HepG2 (cell line): Measurements from ENCODE around the gene PID1. TPM values are rescaled to one million over a fixed set of nuclear protein-coding genes. Genes with fewer than 3 reads are reported as not detected.

Experiments
- ARNTL ChIP-seq: sonication (generic); formaldehyde crosslinking; IDR thresholded peaks from 2 replicates; pipeline ENCODE4 v1.4.0; 2020; ENCODE audit warnings: mild to moderate bottlenecking, missing genetic modification reagents
- BCL6 ChIP-seq: IDR thresholded peaks from 2 replicates; pipeline ENCODE4 v1.6.1; 2016; ENCODE audit warnings: missing genetic modification reagents, missing compliant biosample characterization
- CBFB ChIP-seq: sonication (generic); formaldehyde crosslinking; IDR thresholded peaks from 2 replicates; pipeline ENCODE4 v1.4.0; 2020; ENCODE audit warnings: missing genetic modification reagents
- DDIT3 ChIP-seq: sonication (generic); formaldehyde crosslinking; IDR thresholded peaks from 2 replicates; pipeline ENCODE4 v1.4.0; 2020; ENCODE audit warnings: mild to moderate bottlenecking, missing genetic modification reagents
- EHMT2 ChIP-seq: fragments of 200-600 bp; sonication (generic); IDR thresholded peaks from 2 replicates; pipeline ENCODE4 v1.7.0; 2017; ENCODE audit warnings: antibody characterized with exemption, low read depth, low read length, borderline replicate concordance
- ELF1 ChIP-seq: sonication (generic); formaldehyde crosslinking; IDR thresholded peaks from 2 replicates; pipeline ENCODE4 v1.4.0; 2020; ENCODE audit warnings: missing genetic modification reagents
- FOXK2 ChIP-seq: fragments of 450-650 bp; IDR thresholded peaks from 2 replicates; pipeline ENCODE4 v1.6.1; 2016
- FOXP1 ChIP-seq, 2 experiments: fragments of 450-650 bp in 1 of 2; IDR thresholded peaks; 2 replicates each; pipeline ENCODE4 v1.6.1; 2017 to 2018; ENCODE audit warnings: antibody characterized with exemption in 1 of 2
- GATAD1 ChIP-seq: IDR thresholded peaks from 2 replicates; pipeline ENCODE4 v1.6.1; 2016; ENCODE audit warnings: missing genetic modification reagents, missing compliant biosample characterization
- GLI4 ChIP-seq: sonication (generic); formaldehyde crosslinking; IDR thresholded peaks from 2 replicates; pipeline ENCODE4 v1.5.1; 2020; ENCODE audit warnings: missing genetic modification reagents, mild to moderate bottlenecking, moderate library complexity, borderline replicate concordance
- HDAC2 ChIP-seq: sonication (generic); formaldehyde crosslinking; IDR thresholded peaks from 2 replicates; pipeline ENCODE4 v1.4.0; 2020; ENCODE audit warnings: missing genetic modification reagents
- HNF4A ChIP-seq: sonication (generic); formaldehyde crosslinking; IDR thresholded peaks from 2 replicates; pipeline ENCODE4 v1.4.0; 2020; ENCODE audit warnings: missing genetic modification reagents
- KAT8 ChIP-seq: IDR thresholded peaks from 2 replicates; pipeline ENCODE4 v1.6.1; 2016; ENCODE audit warnings: missing genetic modification reagents, missing compliant biosample characterization
- KDM1A ChIP-seq: IDR thresholded peaks from 2 replicates; pipeline ENCODE4 v1.6.1; 2016; ENCODE audit warnings: missing compliant biosample characterization
- KDM6A ChIP-seq: IDR thresholded peaks from 2 replicates; pipeline ENCODE4 v1.6.1; 2016; ENCODE audit warnings: low read depth
- MAFK ChIP-seq, 2 experiments: IDR thresholded peaks in 1 of 2; conservative IDR thresholded peaks in 1 of 2; 2 replicates each; pipeline ENCODE4 v1.6.1; 2011; ENCODE audit warnings: improper control_type of control experiment in 2 of 2, low read length in 2 of 2
- MIXL1 ChIP-seq: IDR thresholded peaks from 2 replicates; pipeline ENCODE4 v1.6.1; 2016
- NFE2 ChIP-seq: sonication (generic); formaldehyde crosslinking; IDR thresholded peaks from 2 replicates; pipeline ENCODE4 v1.4.0; 2020; ENCODE audit warnings: missing genetic modification reagents
- PCBP2 ChIP-seq: fragments of 200-400 bp; formaldehyde crosslinking; optimal IDR thresholded peaks from 2 replicates; pipeline ENCODE3; 2018; ENCODE audit warnings: low read length, low read depth; ENCODE audit not compliant: poor library complexity, severe bottlenecking
- PRMT3 ChIP-seq: sonication (generic); formaldehyde crosslinking; IDR thresholded peaks from 2 replicates; pipeline ENCODE4 v1.8.1; 2022; ENCODE audit warnings: low read depth, mild to moderate bottlenecking, moderate library complexity, missing genetic modification reagents, borderline replicate concordance
- SOX13 ChIP-seq, 3 experiments: fragments of 450-650 bp in 1 of 3; sonication (generic) in 1 of 3; formaldehyde crosslinking in 1 of 3; IDR thresholded peaks in 2 of 3; conservative IDR thresholded peaks in 1 of 3; 2 replicates each; pipeline versions ENCODE4 v1.5.0 to v1.6.1; 2016 to 2020; ENCODE audit warnings: antibody characterized with exemption in 1 of 3, mild to moderate bottlenecking in 1 of 3, missing compliant biosample characterization in 1 of 3, missing genetic modification reagents in 1 of 3, moderate library complexity in 1 of 3
- SP5 ChIP-seq: IDR thresholded peaks from 2 replicates; pipeline ENCODE4 v1.6.1; 2016; ENCODE audit warnings: low read depth, borderline replicate concordance
- SRSF4 ChIP-seq: fragments of 200-400 bp; formaldehyde crosslinking; IDR thresholded peaks from one replicate; pipeline ENCODE4 v1.6.1; 2018; ENCODE audit warnings: mild to moderate bottlenecking, low read depth, low read length, moderate library complexity; ENCODE audit not compliant: poor library complexity, severe bottlenecking
- SYNCRIP ChIP-seq: fragments of 200-400 bp; formaldehyde crosslinking; IDR thresholded peaks from 2 replicates; pipeline ENCODE4 v1.6.1; 2018; ENCODE audit warnings: mild to moderate bottlenecking, low read depth, low read length; ENCODE audit not compliant: insufficient read depth
- ZBTB37 ChIP-seq: sonication (generic); formaldehyde crosslinking; IDR thresholded peaks from 2 replicates; pipeline ENCODE4 v1.4.0; 2020; ENCODE audit warnings: mild to moderate bottlenecking, missing genetic modification reagents
- ZFP41 ChIP-seq: sonication (generic); formaldehyde crosslinking; IDR thresholded peaks from 2 replicates; pipeline ENCODE4 v1.4.0; 2020; ENCODE audit warnings: mild to moderate bottlenecking, missing genetic modification reagents, borderline replicate concordance
- ZNF556 ChIP-seq: sonication (generic); formaldehyde crosslinking; IDR thresholded peaks from 2 replicates; pipeline ENCODE4 v1.4.0; 2020; ENCODE audit warnings: mild to moderate bottlenecking, missing genetic modification reagents, borderline replicate concordance
- ZNF639 ChIP-seq: conservative IDR thresholded peaks from 2 replicates; pipeline ENCODE4 v1.6.1; 2018; ENCODE audit warnings: missing genetic modification reagents
- ZNF737 ChIP-seq: sonication (generic); formaldehyde crosslinking; IDR thresholded peaks from 2 replicates; pipeline ENCODE4 v1.5.0; 2020; ENCODE audit warnings: missing genetic modification reagents, mild to moderate bottlenecking, borderline replicate concordance
- ZNF788 ChIP-seq: sonication (generic); formaldehyde crosslinking; IDR thresholded peaks from 2 replicates; pipeline ENCODE4 v1.5.0; 2020; ENCODE audit warnings: mild to moderate bottlenecking, missing genetic modification reagents, borderline replicate concordance
- ZSCAN30 ChIP-seq: sonication (generic); formaldehyde crosslinking; IDR thresholded peaks from 2 replicates; pipeline ENCODE4 v1.5.0; 2020; ENCODE audit warnings: mild to moderate bottlenecking, missing genetic modification reagents
- polyA plus RNA-seq, 8 experiments: library from polyadenylated mRNA; depleted of rRNA in 3 of 8; stranded (reverse) in 7 of 8; unstranded in 1 of 8; fragments of >200 nt; fragmentation: Illumina TruSeq in 4 of 8; extraction: Trizol in 4 of 8; gene quantifications; 2 replicates each; pipeline versions ENCODE4 v1.2.1 to v1.2.3, GENCODE V29; 2011 to 2016; ENCODE audit warnings: low read depth in 4 of 8, missing spikeins in 1 of 8, mixed read lengths in 1 of 8; ENCODE audit not compliant: insufficient read depth in 1 of 8
- total RNA-seq, 5 experiments: library from RNA; depleted of rRNA; stranded (reverse); fragments of >200 nt; fragmentation: Illumina TruSeq; extraction: Trizol; gene quantifications; 2 replicates each; pipeline ENCODE4 v1.2.3, GENCODE V29; 2016; ENCODE audit warnings: low read depth in 1 of 5

Gene PID1
- total and polyA plus RNA-seq, 2 of the 13 experiments (the other 11 are each of a cell fraction or from before 2014, with no cell fraction given) = 0.15 to 0.18 TPM

- TF ChIP-seq GLI4 (CRISPR knock-in tag) (no peak), SYNCRIP (no peak), GATAD1 (no peak), MIXL1 (CRISPR knock-in tag) (0 out of 2 replicates have a peak, but pooled peaks have one; percentile 81), KDM6A (CRISPR knock-in tag) (0 out of 2 replicates have a peak, but pooled peaks have one; percentile 38), ZNF556 (peak; percentile 44; the same call in 1 of the 2 replicates), KAT8 (peak; percentile 45), BCL6 (peak; percentile 74), HNF4A (CRISPR knock-in tag) (peak; percentile 87), ZNF737 (no peak), DDIT3 (CRISPR knock-in tag) (no peak), EHMT2 (peak; percentile 40; the same call in 1 of the 2 replicates), MAFK (conservative IDR thresholded peaks at IDR 0.05 in 1 of 2, IDR thresholded peaks at IDR 0.05 in 1 of 2; ENCODE audit: low read length in 2 of 2) (peak; percentile 63 to 81; a peak in 3 of 4 replicates), HDAC2 (peak; percentile 67), PCBP2 (no peak), ZBTB37 (peak; percentile 44; the same call in 1 of the 2 replicates), FOXK2 (no peak), CBFB (no peak), ZNF639 (no peak), ARNTL (CRISPR knock-in tag) (0 out of 2 replicates have a peak, but pooled peaks have one; percentile 43), SOX13 (IDR thresholded peaks at IDR 0.05) (no peak; the same call in 1 of the 2 replicates), SOX13 (CRISPR knock-in tag; conservative IDR thresholded peaks at IDR 0.05 in 1 of 2, IDR thresholded peaks at IDR 0.05 in 1 of 2) (peak in 1 of 2 experiments; percentile 89; a peak in 2 of 4 replicates), ZFP41 (CRISPR knock-in tag) (no peak), PRMT3 (no peak), SP5 (CRISPR knock-in tag) (no peak), ZSCAN30 (CRISPR knock-in tag) (no peak), NFE2 (CRISPR knock-in tag) (0 out of 2 replicates have a peak, but pooled peaks have one; percentile 49), ZNF788 (CRISPR knock-in tag) (no peak), FOXP1 (IDR thresholded peaks at IDR 0.05) (peak; percentile 92), FOXP1 (CRISPR knock-in tag; IDR thresholded peaks at IDR 0.05) (peak; percentile 95), ELF1 (CRISPR knock-in tag) (no peak), KDM1A (CRISPR knock-in tag) (peak; percentile 41; the same call in 1 of the 2 replicates), SRSF4 (no peak)
These were observed 110.9 kb downstream of the PID1 start (continued) for GRCh38 chr2:229160180-229160579.
